GM18867 (cell line): ENCODE results near the gene EMP1.

ENCODE experiments used
- ATAC-seq: cut with Tn5 transposase; IDR thresholded peaks from one replicate; pipeline ENCODE4 v1.9.1; 2021; ENCODE audit warnings: mild to moderate bottlenecking, moderate library complexity; ENCODE audit not compliant: unreplicated experiment

Gene EMP1

DNA sequence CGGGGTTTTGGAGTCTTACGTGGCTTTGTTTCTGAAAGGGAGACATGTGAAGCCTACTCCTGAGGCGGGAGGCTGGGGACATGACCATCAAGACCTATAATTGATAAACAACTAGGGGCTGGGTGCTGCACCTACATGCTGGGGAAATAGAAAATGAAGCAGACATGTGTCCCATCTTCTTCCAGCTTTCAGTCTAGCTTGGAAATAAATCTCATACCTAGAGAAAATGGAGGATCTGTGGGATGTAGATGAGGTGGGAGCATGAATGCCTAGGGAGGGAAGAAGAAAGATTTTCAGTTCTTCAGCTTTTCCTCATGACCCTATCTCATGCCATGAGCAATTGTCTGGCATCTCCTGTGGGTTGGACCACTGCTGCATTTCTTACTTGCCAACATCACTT, 22.1 kb downstream of the EMP1 start:
- ATAC-seq, result no peak

DNA sequence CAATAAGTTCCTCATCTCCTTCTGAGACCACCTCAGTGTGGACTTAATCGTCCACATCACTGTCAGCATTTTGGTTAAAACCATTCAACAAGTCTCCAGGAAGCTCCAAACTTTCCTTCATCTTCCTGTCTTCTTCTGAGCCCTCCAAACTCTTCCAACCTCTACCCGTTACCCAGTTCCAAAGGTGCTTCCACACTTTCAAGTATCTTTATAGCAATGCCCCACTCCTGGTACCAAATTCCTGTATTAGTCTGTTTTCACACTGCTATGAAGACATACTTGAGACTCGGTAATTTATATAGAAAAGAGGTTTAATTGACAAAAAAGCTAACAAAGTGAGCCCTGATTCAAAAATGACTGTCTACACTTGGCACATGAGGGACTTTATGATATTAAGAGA, 22.8 kb downstream of the EMP1 start:
- no peak for ATAC-seq

DNA sequence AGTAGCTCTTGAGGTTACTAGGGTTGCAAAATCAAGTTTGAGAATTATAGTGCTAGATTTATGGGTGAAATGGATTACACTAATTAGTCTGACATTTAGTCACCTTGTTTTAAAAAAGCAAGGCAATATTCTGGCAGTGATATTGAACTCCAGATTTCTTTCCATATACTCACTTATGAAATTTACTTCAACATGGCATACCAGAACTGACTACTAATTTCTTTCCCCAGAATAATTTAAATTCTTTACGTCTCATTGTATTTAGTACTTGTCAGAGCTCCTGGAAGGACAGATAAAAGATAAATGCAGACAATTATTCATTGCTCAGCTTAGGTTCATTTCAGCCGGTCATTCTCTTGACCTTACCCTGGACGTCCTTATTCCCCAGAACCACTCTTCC, 24.3 kb downstream of the EMP1 start:
- no peak for ATAC-seq

DNA sequence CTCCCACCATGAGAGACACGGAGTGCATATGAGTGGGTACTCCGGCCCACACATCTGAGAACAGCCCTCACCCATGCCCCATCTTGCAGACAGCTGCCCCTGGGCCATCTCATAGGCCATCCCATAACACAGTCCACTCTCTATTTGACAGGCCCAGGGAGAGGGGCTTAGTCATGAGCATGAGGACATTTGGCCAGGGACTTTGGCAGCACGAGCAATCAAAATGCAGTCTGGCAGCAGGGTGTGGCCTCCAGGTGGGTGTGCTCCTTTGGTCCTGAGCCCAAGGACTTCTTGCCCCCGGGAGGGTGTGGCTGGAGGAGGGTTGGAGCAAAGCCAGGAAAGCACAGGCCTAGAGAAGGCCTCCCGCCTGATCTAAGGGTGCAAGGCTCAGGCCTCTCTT, 25.6 kb downstream of the EMP1 start:
- no peak for ATAC-seq

DNA sequence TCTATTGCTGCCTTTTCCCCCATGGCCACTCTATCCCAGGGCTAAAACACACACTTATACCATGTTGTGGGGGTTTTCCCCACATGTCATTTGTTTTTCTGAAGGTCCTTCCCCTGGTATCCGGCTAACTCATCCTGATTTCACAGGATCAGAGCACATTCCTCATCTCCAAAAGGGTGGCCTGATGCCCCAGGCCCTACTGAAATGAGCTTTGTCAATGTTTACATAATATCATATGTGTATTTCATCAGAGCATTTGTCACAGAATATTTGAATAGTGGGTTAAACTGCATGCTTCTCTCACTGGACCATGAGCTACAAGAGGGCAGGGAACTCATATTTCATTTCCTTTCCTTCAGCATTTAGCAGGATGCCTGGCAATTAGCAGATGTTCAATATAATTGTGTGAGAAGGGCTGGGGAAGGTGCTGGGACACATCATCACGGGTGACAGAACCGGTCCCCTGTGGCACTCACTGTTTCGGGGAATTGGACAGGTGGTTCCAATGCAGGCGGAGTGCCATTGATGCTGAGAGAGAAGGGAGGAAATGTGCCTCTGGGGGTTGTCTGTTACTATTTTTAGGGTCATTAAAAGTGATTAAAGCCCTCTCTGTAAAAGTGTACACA, 26.8 kb downstream of the EMP1 start:
- no peak for ATAC-seq

DNA sequence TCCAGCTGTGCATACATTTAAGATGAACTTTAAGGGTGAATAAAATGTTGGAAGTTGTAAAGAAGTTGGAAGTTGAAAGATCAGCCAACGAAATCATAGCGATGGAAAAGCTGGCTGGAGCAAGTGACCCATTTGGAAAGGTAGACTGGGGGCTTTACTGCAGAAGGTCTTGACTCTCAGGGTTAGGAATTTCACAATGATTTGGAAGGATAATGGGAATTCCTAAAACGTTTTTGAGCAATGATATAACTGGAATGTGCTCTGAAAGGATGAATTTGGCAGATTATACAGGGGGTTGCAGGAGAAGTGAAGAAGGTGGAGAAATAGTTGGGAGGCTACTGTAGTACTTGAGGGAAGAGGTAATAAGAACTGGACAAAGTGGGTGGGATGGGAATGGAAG, 27.4 kb downstream of the EMP1 start:
- ATAC-seq, result no peak

DNA sequence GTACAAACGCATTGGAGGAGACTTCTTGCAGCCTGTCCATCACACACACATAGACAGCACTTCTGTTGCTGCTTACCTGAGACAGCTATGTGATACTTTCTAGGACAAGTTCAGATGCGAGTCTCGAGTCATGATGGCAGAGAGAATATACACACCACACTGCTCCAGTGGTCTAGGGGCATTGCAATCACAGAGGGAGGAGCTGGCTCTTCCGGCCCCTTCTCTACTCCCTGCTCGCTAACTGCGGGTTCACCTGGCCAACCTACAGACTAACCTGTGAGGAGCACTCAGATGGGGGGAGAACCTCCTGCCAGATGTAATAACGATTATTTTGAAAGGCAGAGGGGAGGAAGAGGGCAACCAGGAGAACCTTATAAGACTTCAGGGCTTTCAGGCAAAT, 30.7 kb downstream of the EMP1 start:
- ATAC-seq, result no peak

DNA sequence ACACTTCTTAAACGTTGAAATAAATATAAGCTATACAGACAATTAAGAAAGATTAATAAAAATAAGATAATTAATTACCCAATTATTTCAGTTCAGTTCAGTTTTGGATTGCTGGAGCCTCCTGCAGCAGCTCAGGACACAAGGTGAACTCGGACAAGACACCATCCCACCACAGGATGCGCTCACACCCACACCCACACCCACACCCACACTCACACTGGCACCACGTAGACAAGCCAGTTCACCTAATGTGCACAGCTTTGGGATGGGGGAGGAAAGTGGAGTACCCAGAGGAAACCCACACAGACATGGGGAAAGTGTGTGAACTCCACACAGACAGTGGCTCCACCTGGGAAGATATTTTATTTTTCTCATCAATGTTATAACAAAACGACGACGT, 32.1 kb downstream of the EMP1 start:
- ATAC-seq, result no peak

DNA sequence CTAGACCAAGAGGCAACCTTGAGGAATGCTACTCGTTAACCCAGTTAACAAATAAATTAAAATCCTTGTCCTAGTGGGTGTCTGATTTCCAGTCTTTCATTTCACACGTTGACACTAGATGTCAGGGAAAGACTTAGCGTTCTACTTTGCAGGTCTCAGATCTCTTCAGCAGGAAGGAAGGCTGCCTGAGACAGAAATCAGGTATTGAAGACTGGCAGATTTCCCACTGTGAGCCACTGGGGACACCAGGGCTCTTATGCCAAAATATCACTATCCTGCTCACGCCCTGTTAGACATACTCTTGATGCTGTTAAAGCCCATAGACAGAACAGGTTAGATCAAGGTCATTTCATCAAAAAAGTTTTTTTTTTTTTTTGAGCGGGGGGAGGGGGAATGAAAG, 33.0 kb downstream of the EMP1 start:
- no peak for ATAC-seq

DNA sequence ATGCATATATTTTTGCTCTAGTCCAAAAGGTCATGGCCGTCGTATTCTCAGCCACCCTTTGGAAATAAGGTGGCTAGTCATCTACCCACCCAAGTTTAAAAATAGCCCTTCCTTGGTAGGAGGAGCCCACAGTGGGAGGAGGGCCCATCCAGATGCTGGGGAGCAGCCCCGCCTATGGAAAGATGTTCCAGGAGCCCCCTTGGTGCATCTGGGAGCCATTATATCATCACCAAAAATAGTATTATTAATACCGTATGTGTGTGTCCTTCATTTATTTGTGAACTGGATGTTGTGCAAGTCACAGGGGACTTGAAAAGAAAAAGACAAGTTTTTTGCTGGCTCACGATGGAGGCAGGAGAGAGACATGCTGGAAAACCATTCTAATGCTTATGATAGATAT, 34.0 kb downstream of the EMP1 start:
- no peak for ATAC-seq

DNA sequence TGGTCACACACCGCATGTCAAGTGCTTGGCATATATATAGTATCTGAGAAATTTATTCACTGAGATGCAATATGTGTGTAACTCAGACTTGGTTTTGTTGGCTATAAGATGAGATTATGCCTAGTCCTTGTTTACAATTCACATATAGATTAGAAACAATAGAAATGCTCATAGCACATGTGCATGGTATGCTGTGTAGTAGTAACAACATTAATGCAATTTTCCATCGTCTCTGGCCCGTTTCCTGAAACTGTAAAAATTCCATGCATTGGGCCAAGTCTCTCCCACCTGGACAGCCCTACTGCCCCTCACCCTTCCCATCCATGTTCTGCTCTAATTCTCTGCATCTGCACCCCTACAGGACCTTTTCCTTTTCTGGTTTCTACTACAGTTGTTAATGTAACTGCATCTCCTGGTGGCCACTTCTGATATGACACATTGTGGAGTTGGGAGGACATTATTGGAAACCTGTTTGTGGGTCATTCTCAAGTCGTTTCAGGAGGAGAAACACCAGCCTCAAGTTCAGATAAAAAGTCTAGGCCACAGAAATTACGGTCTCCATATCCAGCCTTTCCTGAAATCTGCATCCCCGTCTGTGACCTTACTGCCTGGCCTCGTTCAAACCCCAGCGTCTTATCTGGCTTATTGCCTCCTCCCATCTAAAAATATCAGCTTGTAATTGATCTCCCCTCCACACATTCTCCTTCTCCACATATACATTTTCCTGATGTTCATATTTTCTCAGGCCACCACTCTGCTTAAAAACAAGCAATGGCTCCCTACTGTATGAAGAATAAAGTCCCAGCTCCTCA, 37.5 kb downstream of the EMP1 start:
- peak; percentile 79 for ATAC-seq

DNA sequence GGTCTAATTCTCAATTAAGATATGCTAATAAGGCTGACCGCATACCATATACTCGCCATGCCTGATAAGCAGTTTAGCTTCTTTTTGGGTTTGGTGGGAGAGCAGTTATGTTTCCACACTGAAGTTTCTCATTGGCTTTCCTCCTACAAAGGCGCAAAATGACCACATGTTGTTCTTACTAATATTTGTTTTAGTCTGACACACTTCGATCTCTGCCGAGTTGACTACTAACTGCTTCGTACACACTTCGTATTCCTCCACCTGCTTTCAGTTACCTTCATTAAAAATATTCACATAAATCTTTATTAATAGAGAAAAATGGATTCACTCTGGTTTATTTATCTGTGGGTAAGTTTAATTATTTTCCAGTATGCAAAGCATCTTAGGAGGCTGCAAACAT, 41.7 kb downstream of the EMP1 start:
- ATAC-seq, result no peak

DNA sequence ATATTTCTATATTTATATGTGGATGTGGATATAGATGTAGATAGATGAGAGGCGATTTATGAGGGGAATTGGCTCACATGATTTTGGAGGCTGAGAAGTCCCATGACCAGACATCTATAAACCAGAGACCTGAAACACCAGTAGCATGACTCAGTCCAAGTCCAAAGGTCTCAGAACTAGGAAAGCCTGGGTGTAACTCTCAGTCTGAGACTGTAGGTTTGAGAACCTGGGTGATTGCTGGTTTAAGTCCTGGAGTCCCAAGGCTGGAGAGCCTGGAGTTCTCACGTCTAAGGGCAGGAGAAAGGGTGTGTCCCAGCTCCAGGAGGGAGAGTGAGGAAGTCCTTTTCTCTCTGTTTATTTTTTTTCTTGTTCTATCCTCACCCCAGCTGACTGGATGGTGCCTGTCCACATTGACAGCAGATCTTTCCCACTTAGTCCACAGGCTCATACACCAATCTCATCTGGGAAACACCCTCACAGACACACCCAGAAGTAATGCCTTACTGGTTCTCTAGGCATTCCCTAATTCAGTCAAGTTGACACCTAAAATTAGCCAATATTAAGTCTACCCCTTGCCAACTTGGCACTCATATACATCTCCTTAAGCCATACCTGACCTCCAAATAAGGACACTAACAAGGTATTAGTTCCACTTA, 45.4 kb downstream of the EMP1 start:
- no peak for ATAC-seq

DNA sequence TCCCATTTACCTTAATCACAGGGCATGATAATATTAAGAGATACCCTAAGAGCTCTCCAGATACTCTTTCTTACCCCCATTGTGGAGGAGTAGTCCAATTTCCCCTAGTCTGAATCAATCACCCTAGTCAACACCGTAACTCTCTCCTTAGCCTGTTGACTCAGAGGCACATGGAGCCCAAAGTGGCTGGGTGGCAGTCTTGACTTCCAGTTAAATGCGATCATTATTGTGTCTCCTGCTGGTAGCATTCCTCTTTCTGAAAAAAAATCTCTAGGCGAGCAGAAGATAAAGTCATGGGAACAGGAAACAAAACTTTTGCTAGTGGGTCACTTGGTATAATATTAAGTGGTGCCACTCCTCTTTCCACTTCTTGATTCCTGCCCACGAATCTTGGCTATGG, 46.4 kb downstream of the EMP1 start:
- no peak for ATAC-seq

DNA sequence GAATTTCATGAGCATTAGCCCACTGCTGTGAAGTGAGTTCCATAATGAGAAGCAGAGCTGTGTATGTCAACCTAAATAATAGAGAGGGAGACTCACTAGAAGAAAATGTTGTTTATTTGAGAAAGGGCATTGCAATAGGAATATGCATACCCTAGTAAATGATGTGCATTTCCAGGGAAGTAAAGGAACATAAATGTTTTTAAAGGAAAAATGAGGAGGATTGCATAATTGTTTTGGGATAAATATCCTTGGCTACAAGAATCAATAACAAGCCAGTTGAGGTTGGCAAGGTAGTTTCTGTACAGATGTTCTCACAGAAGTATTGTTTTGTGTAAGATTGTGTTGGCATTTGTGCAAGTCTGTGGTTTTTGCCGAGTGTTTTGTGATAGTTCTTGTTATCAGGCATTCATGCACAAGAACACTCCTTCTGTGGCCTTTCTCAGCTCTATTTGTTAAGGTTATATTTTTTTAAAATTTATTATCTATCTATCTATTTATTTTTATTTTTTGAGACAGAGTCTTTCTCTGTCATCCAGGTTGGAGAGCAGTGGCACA, 47.1 kb downstream of the EMP1 start:
- ATAC-seq, result no peak

DNA sequence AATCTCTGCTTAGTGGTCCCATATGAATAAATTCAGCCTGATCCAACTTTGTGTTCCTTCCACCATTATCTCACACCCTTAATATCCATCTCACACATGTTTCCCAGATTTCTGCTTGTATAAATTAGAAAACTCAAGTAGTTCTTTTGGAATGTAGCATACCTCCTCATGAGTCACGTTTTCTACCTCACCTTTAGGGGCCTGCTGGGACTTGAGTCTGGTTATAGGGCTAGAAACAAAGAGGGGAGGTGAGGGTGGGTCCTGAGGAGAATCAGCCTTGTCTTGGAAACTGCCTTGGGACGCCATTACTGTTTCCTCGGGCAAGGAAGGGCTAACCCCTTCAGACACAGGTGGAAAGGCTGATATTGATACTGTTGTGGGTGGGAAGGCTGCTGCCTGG, 51.1 kb downstream of the EMP1 start:
- no peak for ATAC-seq

DNA sequence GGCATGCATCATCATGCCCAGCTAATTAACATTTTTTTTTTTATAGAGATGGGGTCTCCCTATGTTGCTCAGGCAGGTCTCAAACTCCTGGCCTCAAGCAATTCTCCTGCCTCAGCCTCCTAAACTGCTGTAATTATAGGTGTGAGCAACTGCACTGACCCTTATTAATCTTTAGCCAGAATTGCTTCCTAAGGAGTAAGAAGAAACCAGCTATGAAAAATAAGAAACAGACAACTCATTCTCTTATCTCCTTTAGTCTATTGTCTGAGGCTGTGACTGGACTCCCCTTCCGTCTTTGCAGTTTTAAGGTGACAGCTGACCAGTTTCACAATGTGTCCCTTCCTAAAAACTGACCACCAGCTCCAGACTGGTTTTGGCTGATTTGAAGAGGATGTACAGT, 52.4 kb downstream of the EMP1 start:
- ATAC-seq, result no peak

DNA sequence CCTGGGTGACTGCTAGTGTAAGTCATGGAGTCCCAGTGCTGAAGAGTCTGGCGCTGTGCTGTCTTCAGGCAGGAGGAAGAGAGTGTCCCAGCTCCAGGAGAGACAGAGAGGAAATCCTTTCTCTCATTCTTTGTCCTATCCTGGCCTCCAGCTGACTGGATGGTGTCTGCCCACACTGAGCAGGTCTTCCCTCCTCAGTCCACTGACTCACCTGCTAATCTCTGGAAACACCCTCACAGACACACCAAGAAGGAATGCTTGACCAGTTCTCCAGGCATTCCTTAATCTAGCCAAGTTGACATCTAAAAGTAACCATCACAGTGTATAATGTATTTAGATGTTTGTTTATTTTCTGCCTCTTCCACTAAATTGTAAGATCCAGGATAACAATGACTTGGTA, 53.9 kb downstream of the EMP1 start:
- ATAC-seq, result no peak

DNA sequence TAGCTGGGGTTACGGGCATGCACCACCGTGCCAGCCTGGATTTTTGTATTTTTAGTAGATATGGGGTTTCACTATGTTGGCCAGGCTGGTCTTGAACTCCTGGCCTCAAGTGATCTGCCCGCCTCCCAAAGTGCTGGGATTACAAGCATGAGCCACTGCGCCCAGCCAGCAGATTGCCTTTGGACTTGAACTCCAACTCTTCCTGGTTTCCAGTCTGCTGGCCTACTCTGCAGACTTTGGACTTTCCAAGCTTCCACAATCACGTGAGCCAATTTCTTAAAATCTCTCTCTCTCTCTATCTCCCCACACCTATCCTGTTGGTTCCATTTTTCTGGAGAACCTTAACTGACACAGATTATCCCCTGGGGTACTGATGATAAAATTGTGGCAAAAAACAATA, 55.0 kb downstream of the EMP1 start:
- ATAC-seq, result no peak

DNA sequence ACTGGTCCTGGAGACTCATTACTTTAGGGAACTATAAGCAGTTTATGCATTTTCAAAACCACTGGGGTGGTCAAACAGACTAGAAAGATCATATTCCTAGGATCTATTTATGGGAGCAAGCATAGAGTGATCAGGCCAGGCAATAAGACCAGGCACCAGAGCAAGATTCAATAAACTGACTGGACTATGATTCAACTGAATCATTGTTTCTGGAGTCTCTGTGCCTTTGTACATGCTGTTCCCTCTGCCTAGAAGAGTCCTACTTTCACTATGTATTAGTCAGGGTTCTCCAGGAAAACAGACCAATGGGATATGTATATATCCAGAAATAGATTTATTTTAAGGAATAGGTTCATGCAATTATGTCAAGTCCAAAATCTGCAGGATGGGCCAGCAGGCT, 55.5 kb downstream of the EMP1 start:
- no peak for ATAC-seq

DNA sequence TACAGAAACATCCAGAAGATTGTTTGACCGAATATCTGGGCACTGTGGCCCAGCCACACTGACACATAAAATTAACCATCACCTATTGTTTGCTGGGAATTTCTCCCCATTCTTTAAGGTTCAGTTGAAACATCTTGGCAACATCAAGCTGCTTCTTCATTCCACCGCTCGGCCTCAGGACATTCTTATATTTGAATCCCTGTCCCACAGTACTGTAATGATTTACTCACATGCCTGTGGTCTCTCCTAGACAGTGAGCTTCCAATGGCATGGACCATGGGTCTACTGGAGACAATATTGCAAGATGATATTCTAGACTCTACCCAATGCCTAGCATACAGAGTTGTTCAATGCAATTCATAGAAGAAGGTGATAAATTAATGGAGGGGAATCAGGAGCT, 56.1 kb downstream of the EMP1 start:
- ATAC-seq, result no peak
